Motor neuron (in vitro differentiated cells): ENCODE measurements around the gene LYSET. TPM values are rescaled to one million over a fixed set of nuclear protein-coding genes. Genes with fewer than 3 reads are reported as not detected.

Experiments used
- total RNA-seq, 8 experiments: library from RNA; unstranded; fragments of 300-600 nt; gene quantifications; 2 replicates each; pipeline versions ENCODE4 v1.2.3 to v1.2.4, GENCODE V29; 2022

Gene LYSET
- total RNA-seq, 8 experiments from 2014 or later = 11.7 to 26.5 (median 20.8) TPM

Other genes starting within 250 kb of the LYSET start
- gene ITPK1, start 69.4 kb upstream of the LYSET start, total RNA-seq = 10 to 100 TPM; 16.2 to 37.3 (median 22.4) TPM
- gene MOAP1, start 420 bp upstream of the LYSET start, total RNA-seq = 10 to 100 TPM; 13.6 to 81.2 (median 50.4) TPM
- 10 to 100 TPM; 10.3 to 23.7 (median 15.6) TPM for gene GON7, start 21.7 kb downstream of the LYSET start, total RNA-seq
- gene UBR7, start 21.9 kb downstream of the LYSET start, total RNA-seq = 10 to 100 TPM in 7 of 8 experiments, 1 to 10 TPM in 1; 7.5 to 29.6 (median 18.9) TPM
- 10 to 100 TPM; 10.1 to 26.0 (median 15.1) TPM for gene BTBD7, start 147.7 kb downstream of the LYSET start, total RNA-seq
- 1 to 10 TPM in 1 of 8 experiments, under 1 TPM in 1, not detected in 6; 0.55 to 1.3 TPM for gene COX8C, start 161.9 kb downstream of the LYSET start, total RNA-seq
- gene UNC79, start 245.6 kb downstream of the LYSET start, total RNA-seq = 10 to 100 TPM in 3 of 8 experiments, 1 to 10 TPM in 3, under 1 TPM in 2; 0.31 to 16.8 (median 7.2) TPM